ENCODE data around the gene USP3. TPM values are rescaled to one million over a fixed set of nuclear protein-coding genes. Genes with fewer than 3 reads are reported as not detected.
"Not testable (repeated sequence)": the region's sequence is repeated elsewhere in the genome, so short reads cannot be mapped to it uniquely, and the experiment has no call there.

USP3 gene
- polyA plus RNA-seq, 1 donor (not counting 4 experiments of a cell fraction or from before 2014, with no cell fraction given) = 16.2 TPM

DNA sequence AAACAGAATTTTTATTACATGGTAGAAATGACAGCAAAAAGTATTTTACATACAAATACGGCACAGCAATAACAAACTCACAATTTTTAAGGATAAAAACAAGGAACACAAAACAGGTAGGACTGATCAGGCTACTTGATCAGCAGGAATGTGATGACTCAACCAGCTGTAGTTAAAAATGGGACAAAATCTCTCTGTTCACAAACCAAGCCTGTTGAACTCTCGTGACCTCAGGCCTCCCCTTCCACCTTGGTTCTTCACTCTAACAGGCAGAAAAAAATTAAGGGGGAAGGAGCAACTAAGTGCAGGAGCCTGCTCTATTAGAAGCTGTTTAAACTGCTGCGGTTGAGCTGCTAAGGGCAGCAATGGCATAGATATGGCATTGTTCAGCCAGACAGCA lies 111.5 kb downstream of the USP3 start:
- dilution Hi-C loops (cut with MboI; ENCODE audit: extremely low pct_ligation_motif_present, low sequenced_read_pairs) = no loop called here
- Histone ChIP-seq H3K27ac (ENCODE audit: control insufficient read depth, insufficient read depth, low read length) (no peak overlapping the region), H3K79me2 (ENCODE audit: control insufficient read depth, insufficient read depth, low read length) (no peaks in the 10 kb centered on the region), H2AFZ (ENCODE audit: control insufficient read depth, low read length) (no peak overlapping the region), H3K36me3 (ENCODE audit: control insufficient read depth in 2 of 2, extremely low read depth in 1 of 2, insufficient read depth in 2 of 2, low read length in 2 of 2) (peaks cover 0 to 9% of the 10 kb centered on the region in 2 experiments), H3K4me2 (ENCODE audit: control insufficient read depth, extremely low read depth, insufficient read depth, low read depth, low read length) (no peak overlapping the region), H3K4me1 (ENCODE audit: control insufficient read depth, extremely low read depth, insufficient read depth, low read length) (peaks cover 7% of the 10 kb centered on the region), H3K4me3 (ENCODE audit: control insufficient read depth in 2 of 3, extremely low read depth in 1 of 3, insufficient read depth in 2 of 3, low read depth in 1 of 3, low read length in 3 of 3) (no peak overlapping the region), H3K9ac (ENCODE audit: control insufficient read depth, extremely low read depth, insufficient read depth, low read length) (no peak overlapping the region), H3K9me3 (ENCODE audit: control insufficient read depth, low read depth, low read length) (no peaks in the 10 kb centered on the region), H4K20me1 (ENCODE audit: control insufficient read depth, extremely low read depth, insufficient read depth, low read length) (no peaks in the 10 kb centered on the region), H3K9me1 (ENCODE audit: control insufficient read depth, extremely low read depth, insufficient read depth, low read length) (no peaks in the 10 kb centered on the region), H3K27me3 (ENCODE audit: control insufficient read depth, extremely low read depth, insufficient read depth, low read length) (no peaks in the 10 kb centered on the region)
- DNase-seq (ENCODE audit: low read depth, low spot score) (no peak), FAIRE-seq (no peak)
- TF ChIP-seq, protein P1, sequence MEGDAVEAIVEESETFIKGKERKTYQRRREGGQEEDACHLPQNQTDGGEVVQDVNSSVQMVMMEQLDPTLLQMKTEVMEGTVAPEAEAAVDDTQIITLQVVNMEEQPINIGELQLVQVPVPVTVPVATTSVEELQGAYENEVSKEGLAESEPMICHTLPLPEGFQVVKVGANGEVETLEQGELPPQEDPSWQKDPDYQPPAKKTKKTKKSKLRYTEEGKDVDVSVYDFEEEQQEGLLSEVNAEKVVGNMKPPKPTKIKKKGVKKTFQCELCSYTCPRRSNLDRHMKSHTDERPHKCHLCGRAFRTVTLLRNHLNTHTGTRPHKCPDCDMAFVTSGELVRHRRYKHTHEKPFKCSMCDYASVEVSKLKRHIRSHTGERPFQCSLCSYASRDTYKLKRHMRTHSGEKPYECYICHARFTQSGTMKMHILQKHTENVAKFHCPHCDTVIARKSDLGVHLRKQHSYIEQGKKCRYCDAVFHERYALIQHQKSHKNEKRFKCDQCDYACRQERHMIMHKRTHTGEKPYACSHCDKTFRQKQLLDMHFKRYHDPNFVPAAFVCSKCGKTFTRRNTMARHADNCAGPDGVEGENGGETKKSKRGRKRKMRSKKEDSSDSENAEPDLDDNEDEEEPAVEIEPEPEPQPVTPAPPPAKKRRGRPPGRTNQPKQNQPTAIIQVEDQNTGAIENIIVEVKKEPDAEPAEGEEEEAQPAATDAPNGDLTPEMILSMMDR (optimal IDR thresholded peaks at IDR 0.05 in 1 of 3, IDR thresholded peaks at IDR 0.05 in 1 of 3, conservative IDR thresholded peaks at IDR 0.05 in 1 of 3; ENCODE audit: extremely low read depth in 1 of 3, insufficient read depth in 2 of 3, low read length in 3 of 3) = no peak
- no peak for TF ChIP-seq EZH2 (IDR thresholded peaks at IDR 0.05; ENCODE audit: low read length)

DNA sequence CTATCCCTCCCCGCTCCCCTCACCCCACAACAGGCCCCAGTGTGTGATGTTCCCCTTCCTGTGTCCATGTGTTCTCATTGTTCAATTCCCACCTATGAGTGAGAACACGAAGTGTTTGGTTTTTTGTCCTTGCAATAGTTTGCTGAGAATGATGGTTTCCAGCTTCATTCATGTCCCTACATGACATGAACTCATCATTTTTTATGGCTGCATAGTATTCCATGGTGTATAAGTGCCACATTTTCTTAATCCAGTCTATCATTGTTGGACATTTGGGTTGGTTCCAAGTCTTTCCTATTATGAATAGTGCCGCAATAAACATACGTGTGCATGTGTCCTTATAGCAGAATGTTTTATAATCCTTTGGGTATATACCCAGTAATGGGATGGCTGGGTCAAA lies 112.8 kb downstream of the USP3 start:
- DNase-seq (ENCODE audit: low read depth, low spot score); H3K4me1 ChIP-seq (ENCODE audit: control insufficient read depth, extremely low read depth, insufficient read depth, low read length); H2AFZ ChIP-seq (ENCODE audit: control insufficient read depth, low read length); FAIRE-seq; H3K27me3 ChIP-seq (ENCODE audit: control insufficient read depth, extremely low read depth, insufficient read depth, low read length); H3K79me2 ChIP-seq (ENCODE audit: control insufficient read depth, insufficient read depth, low read length); H4K20me1 ChIP-seq (ENCODE audit: control insufficient read depth, extremely low read depth, insufficient read depth, low read length); H3K4me3 ChIP-seq (ENCODE audit: control insufficient read depth in 2 of 3, extremely low read depth in 1 of 3, insufficient read depth in 2 of 3, low read depth in 1 of 3, low read length in 3 of 3); H3K4me2 ChIP-seq (ENCODE audit: control insufficient read depth, extremely low read depth, insufficient read depth, low read depth, low read length); dilution Hi-C loops (cut with MboI; ENCODE audit: extremely low pct_ligation_motif_present, low sequenced_read_pairs); H3K36me3 ChIP-seq (ENCODE audit: control insufficient read depth in 2 of 2, extremely low read depth in 1 of 2, insufficient read depth in 2 of 2, low read length in 2 of 2); H3K9ac ChIP-seq (ENCODE audit: control insufficient read depth, extremely low read depth, insufficient read depth, low read length); H3K9me1 ChIP-seq (ENCODE audit: control insufficient read depth, extremely low read depth, insufficient read depth, low read length); H3K27ac ChIP-seq (ENCODE audit: control insufficient read depth, insufficient read depth, low read length); H3K9me3 ChIP-seq (ENCODE audit: control insufficient read depth, low read depth, low read length): not testable (repeated sequence)

GRCh38 chr15:63617627-63618026 lies 113.2 kb downstream of the USP3 start:
- H2AFZ ChIP-seq (ENCODE audit: control insufficient read depth, low read length); H3K4me2 ChIP-seq (ENCODE audit: control insufficient read depth, extremely low read depth, insufficient read depth, low read depth, low read length); H3K79me2 ChIP-seq (ENCODE audit: control insufficient read depth, insufficient read depth, low read length); H3K9me3 ChIP-seq (ENCODE audit: control insufficient read depth, low read depth, low read length); H3K9me1 ChIP-seq (ENCODE audit: control insufficient read depth, extremely low read depth, insufficient read depth, low read length); H3K27ac ChIP-seq (ENCODE audit: control insufficient read depth, insufficient read depth, low read length); DNase-seq (ENCODE audit: low read depth, low spot score); FAIRE-seq; dilution Hi-C loops (cut with MboI; ENCODE audit: extremely low pct_ligation_motif_present, low sequenced_read_pairs); H3K4me1 ChIP-seq (ENCODE audit: control insufficient read depth, extremely low read depth, insufficient read depth, low read length); H3K4me3 ChIP-seq (ENCODE audit: control insufficient read depth in 2 of 3, extremely low read depth in 1 of 3, insufficient read depth in 2 of 3, low read depth in 1 of 3, low read length in 3 of 3); H3K27me3 ChIP-seq (ENCODE audit: control insufficient read depth, extremely low read depth, insufficient read depth, low read length); H4K20me1 ChIP-seq (ENCODE audit: control insufficient read depth, extremely low read depth, insufficient read depth, low read length); H3K36me3 ChIP-seq (ENCODE audit: control insufficient read depth in 2 of 2, extremely low read depth in 1 of 2, insufficient read depth in 2 of 2, low read length in 2 of 2); H3K9ac ChIP-seq (ENCODE audit: control insufficient read depth, extremely low read depth, insufficient read depth, low read length): not testable (repeated sequence)

DNA sequence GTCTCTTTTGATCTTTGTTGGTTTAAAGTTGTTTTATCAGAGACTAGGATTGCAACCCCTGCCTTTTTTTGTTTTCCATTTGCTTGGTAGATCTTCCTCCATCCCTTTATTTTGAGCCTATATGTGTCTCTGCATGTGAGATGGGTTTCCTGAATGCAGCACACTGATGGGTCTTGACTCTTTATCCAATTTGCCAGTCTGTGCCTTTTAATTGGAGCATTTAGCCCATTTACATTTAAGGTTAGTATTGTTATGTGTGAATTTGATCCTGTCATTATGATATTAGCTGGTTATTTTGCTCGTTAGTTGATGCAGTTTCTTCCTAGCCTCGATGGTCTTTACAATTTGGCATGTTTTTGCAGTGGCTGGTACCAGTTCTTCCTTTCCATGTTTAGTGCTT lies 116.4 kb downstream of the USP3 start:
- H3K36me3 ChIP-seq (ENCODE audit: control insufficient read depth in 2 of 2, extremely low read depth in 1 of 2, insufficient read depth in 2 of 2, low read length in 2 of 2); dilution Hi-C loops (cut with MboI; ENCODE audit: extremely low pct_ligation_motif_present, low sequenced_read_pairs); H2AFZ ChIP-seq (ENCODE audit: control insufficient read depth, low read length); DNase-seq (ENCODE audit: low read depth, low spot score); H4K20me1 ChIP-seq (ENCODE audit: control insufficient read depth, extremely low read depth, insufficient read depth, low read length); H3K27me3 ChIP-seq (ENCODE audit: control insufficient read depth, extremely low read depth, insufficient read depth, low read length); H3K79me2 ChIP-seq (ENCODE audit: control insufficient read depth, insufficient read depth, low read length); H3K27ac ChIP-seq (ENCODE audit: control insufficient read depth, insufficient read depth, low read length); H3K9me3 ChIP-seq (ENCODE audit: control insufficient read depth, low read depth, low read length); H3K4me1 ChIP-seq (ENCODE audit: control insufficient read depth, extremely low read depth, insufficient read depth, low read length); H3K9ac ChIP-seq (ENCODE audit: control insufficient read depth, extremely low read depth, insufficient read depth, low read length); FAIRE-seq; H3K9me1 ChIP-seq (ENCODE audit: control insufficient read depth, extremely low read depth, insufficient read depth, low read length); H3K4me2 ChIP-seq (ENCODE audit: control insufficient read depth, extremely low read depth, insufficient read depth, low read depth, low read length); H3K4me3 ChIP-seq (ENCODE audit: control insufficient read depth in 2 of 3, extremely low read depth in 1 of 3, insufficient read depth in 2 of 3, low read depth in 1 of 3, low read length in 3 of 3): not testable (repeated sequence)

All from keratinocyte (primary cell).